GM12878 (cell line): ENCODE measurements around the gene PSMG3. TPM values are rescaled to one million over a fixed set of nuclear protein-coding genes. Genes with fewer than 3 reads are reported as not detected.

Experiments
- ATAC-seq: fragments of 200-7000 bp; cut with Tn5 transposase; 3 replicates; pipeline ENCODE4 v1.9.1; 2020; ENCODE audit warnings: mild to moderate bottlenecking, moderate library complexity
- BruUV-seq: library from RNA; stranded (reverse); fragments of 400-500 nt; replicated peaks from 2 replicates; lab custom pipeline; 2021; lab: Mats Ljungman, UMichigan
- CTCF ChIA-PET: fragments of 300-600 bp; sonication (Branson Sonifier 250); formaldehyde crosslinking; extraction: SDS; loops from one replicate; lab custom pipeline; 2021; ENCODE audit warnings: inconsistent platforms; lab: Yijun Ruan, JAX
- POLR2A ChIA-PET: fragments of 350-600 bp; formaldehyde crosslinking; extraction: SDS; loops from one replicate; lab custom pipeline; 2021; ENCODE audit warnings: inconsistent platforms; lab: Charles Lee
- RAD21 ChIA-PET: fragments of 300-600 bp; sonication (Branson Sonifier 250); formaldehyde crosslinking; loops from one replicate; lab custom pipeline; 2023; ENCODE audit warnings: antibody characterized with exemption; ENCODE audit not compliant: unreplicated experiment; lab: Charles Lee
- SMC1A ChIA-PET: fragments of 300-600 bp; sonication (Branson Sonifier 250); formaldehyde crosslinking; loops from one replicate; lab custom pipeline; 2023; ENCODE audit not compliant: unreplicated experiment, uncharacterized antibody; lab: Charles Lee
- DNase-seq: peaks from one replicate; pipeline ENCODE4 v3.0.0-alpha.2; 2011; ENCODE audit warnings: low read depth, low spot score
- FAIRE-seq: peaks from 3 replicates; lab custom pipeline; 2011; peaks lifted over from hg19 to GRCh38; lab: Jason Lieb, UNC
- H2AFZ ChIP-seq: 2 replicates; pipeline ENCODE4 v1.6.0; 2011; ENCODE audit warnings: low read depth, low read length, control low read depth; ENCODE audit not compliant: control insufficient read depth
- H3K27ac ChIP-seq: 2 replicates; pipeline ENCODE4 v1.5.1; 2011; ENCODE audit warnings: control low read depth; ENCODE audit not compliant: control insufficient read depth, insufficient read depth
- H3K27me3 ChIP-seq, 2 experiments: replicated peaks in 1 of 2; 2 replicates each; pipeline versions ENCODE4 v1.6.0 to v1.6.1; 2011; ENCODE audit warnings: low read length in 1 of 2; ENCODE audit not compliant: control insufficient read depth in 2 of 2, insufficient read depth in 2 of 2
- H3K36me3 ChIP-seq, 2 experiments: 2 replicates each; pipeline ENCODE4 v1.5.1; 2011; ENCODE audit warnings: low read length in 1 of 2; ENCODE audit not compliant: control insufficient read depth in 2 of 2, insufficient read depth in 2 of 2
- H3K4me1 ChIP-seq: 2 replicates; pipeline ENCODE4 v1.6.1; 2011; ENCODE audit warnings: mild to moderate bottlenecking, low read length, moderate library complexity, mixed read lengths; ENCODE audit not compliant: control insufficient read depth, insufficient read depth
- H3K4me2 ChIP-seq: 2 replicates; pipeline ENCODE4 v1.6.0; 2011; ENCODE audit warnings: control low read depth; ENCODE audit not compliant: control insufficient read depth, insufficient read depth
- H3K4me3 ChIP-seq: fragments of 200-600 bp; sonication (generic); 2 replicates; pipeline ENCODE4 v1.5.1; 2016
- H3K79me2 ChIP-seq: 2 replicates; pipeline ENCODE4 v1.6.0; 2011; ENCODE audit warnings: low read length; ENCODE audit not compliant: control insufficient read depth, insufficient read depth
- H3K9ac ChIP-seq: 2 replicates; pipeline ENCODE4 v1.8.0; 2011; ENCODE audit warnings: low read length, control low read depth, mixed read lengths; ENCODE audit not compliant: control insufficient read depth, insufficient read depth
- H3K9me3 ChIP-seq: replicated peaks from 3 replicates; pipeline ENCODE4 v1.5.1; 2011; ENCODE audit warnings: mild to moderate bottlenecking, low read length; ENCODE audit not compliant: control insufficient read depth, insufficient read depth
- H4K20me1 ChIP-seq: 2 replicates; pipeline ENCODE4 v1.6.0; 2011; ENCODE audit not compliant: control insufficient read depth, insufficient read depth
- ATF2 ChIP-seq: IDR thresholded peaks from 2 replicates; pipeline ENCODE4 v1.6.1; 2012; ENCODE audit warnings: low read length, inconsistent platforms
- ATF7 ChIP-seq: fragments of 450-650 bp; IDR thresholded peaks from 2 replicates; pipeline ENCODE4 v1.6.1; 2016; ENCODE audit warnings: low read depth, mild to moderate bottlenecking
- EP300 ChIP-seq, 2 experiments: fragments of 150-350 bp in 1 of 2; IDR thresholded peaks; 2 replicates each; pipeline ENCODE4 v1.6.1; 2011 to 2012; ENCODE audit warnings: low read depth in 2 of 2, low read length in 2 of 2, borderline replicate concordance in 1 of 2, improper control_type of control experiment in 1 of 2, inconsistent platforms in 1 of 2; ENCODE audit not compliant: control insufficient read depth in 1 of 2
- HSF1 ChIP-seq: fragments of 150-350 bp; IDR thresholded peaks from 2 replicates; pipeline ENCODE4 v1.6.1; 2014; ENCODE audit warnings: mild to moderate bottlenecking, low read depth, low read length
- MYC ChIP-seq: IDR thresholded peaks from 2 replicates; pipeline ENCODE4 v1.6.1; 2011; ENCODE audit warnings: mild to moderate bottlenecking, low read length, moderate library complexity, inconsistent platforms; ENCODE audit not compliant: insufficient read depth, insufficient replicate concordance, insufficient read length, severe bottlenecking
- SREBF2 ChIP-seq: IDR thresholded peaks from 2 replicates; pipeline ENCODE4 v1.6.1; 2012; ENCODE audit warnings: mild to moderate bottlenecking, low read length
- TBL1XR1 ChIP-seq: IDR thresholded peaks from 2 replicates; pipeline ENCODE4 v1.6.1; 2012; ENCODE audit warnings: low read depth, low read length, improper control_type of control experiment
- ZBTB11 ChIP-seq: fragments of 450-650 bp; formaldehyde crosslinking; IDR thresholded peaks from 2 replicates; pipeline ENCODE4 v1.5.0; 2022; ENCODE audit warnings: mild to moderate bottlenecking, missing genetic modification characterization
- WGBS: methylation state at CpG from one replicate; pipeline ENCODE4 v1.1.6; 2016; ENCODE audit warnings: low lambda C conversion rate; ENCODE audit not compliant: insufficient replicate concordance, insufficient coverage; ENCODE audit errors: missing lambda C conversion rate; 5-methylcytosine and 5-hydroxymethylcytosine counted together
- in situ Hi-C: fragments of 300-500 bp; cut with MboI; formaldehyde crosslinking; loops from 9 replicates; pipeline ENCODE4 v1.14.3; 2018; ENCODE audit warnings: mixed read lengths
- intact Hi-C: fragments of 100-400 bp; cut with micrococcal nuclease; formaldehyde crosslinking; loops from one replicate; pipeline ENCODE4 v1.14.2; 2022; ENCODE audit not compliant: unreplicated experiment
- polyA plus RNA-seq, 11 experiments: library from polyadenylated mRNA; depleted of rRNA in 4 of 11; unstranded in 6 of 11; stranded (reverse) in 5 of 11; fragments of >200 nt; fragmentation: Nextera tagmentation in 4 of 11; fragmentation: Illumina TruSeq in 1 of 11; extraction: Ambion mirVana in 4 of 11; extraction: Trizol in 1 of 11; gene quantifications; 1 replicate in 1 of 11; 2 replicates in 10 of 11; pipeline versions ENCODE4 v1.2.1 to v1.2.3, GENCODE V29; 2011 to 2016; ENCODE audit warnings: inconsistent platforms in 2 of 11, missing spikeins in 2 of 11, low read depth in 1 of 11
- total RNA-seq, 4 experiments: library from RNA; depleted of rRNA in 3 of 4; stranded (reverse); fragments of >200 nt in 3 of 4; fragmentation: Illumina TruSeq in 1 of 4; extraction: Trizol in 1 of 4; gene quantifications; 2 replicates each; pipeline versions ENCODE4 v1.2.1 to v1.2.3, GENCODE V29; 2013 to 2021

The PSMG3 gene
- total and polyA plus RNA-seq, 10 of the 15 experiments (the other 5 are each of a cell fraction or from before 2014, with no cell fraction given), result 23.9 to 115 (median 60.6) TPM

- ATAC-seq, result no peak
- no peak for DNase-seq
- Histone ChIP-seq H3K36me3 (no peaks in the 10 kb centered on the region), H3K27ac (no peak overlapping the region), H3K4me2 (no peak overlapping the region), H3K4me1 (no peaks in the 10 kb centered on the region), H3K9ac (no peak overlapping the region), H3K9me3 (peaks cover 2% of the 10 kb centered on the region; the same call in 1 of the 3 replicates), H4K20me1 (no peaks in the 10 kb centered on the region), H2AFZ (no peak overlapping the region), H3K79me2 (no peaks in the 10 kb centered on the region), H3K27me3 (peaks cover 0 to 3% of the 10 kb centered on the region in 2 experiments; a peak in 2 of 4 replicates), H3K4me3 (no peak overlapping the region)
- no peak for TF ChIP-seq ATF2
- TF ChIP-seq TBL1XR1, result no peak
- TF ChIP-seq SREBF2, result no peak
- TF ChIP-seq ATF7, result no peak
- no peak for TF ChIP-seq HSF1
- TF ChIP-seq ZBTB11 (CRISPR knock-in tag), result no peak
- TF ChIP-seq EP300 (IDR thresholded peaks at IDR 0.05; ENCODE audit: borderline replicate concordance in 1 of 2, control insufficient read depth in 1 of 2, low read depth in 2 of 2, low read length in 2 of 2), result no peak
- TF ChIP-seq MYC, result no peak
- intact Hi-C loops (no loop called here), in situ Hi-C loops (no loop called here)
- 3% methylated on average over 19 of the region's 20 CpGs for WGBS
- RAD21 ChIA-PET, result no interaction called here
- no TSS peak for BruUV-seq
- SMC1A ChIA-PET, result no interaction called here
- POLR2A ChIA-PET, result no interaction called here
- CTCF ChIA-PET, result interaction anchor here (0.7 to 1.4 kb wide), 4 partner anchors 8 to 755 kb away, joined by 3 read pairs; no protein-coding TSS in a partner anchor
- FAIRE-seq, result no peak
Observed at GRCh38 chr7:1592299-1592871, 22.6 kb upstream of the PSMG3 start.
